Measurements from ENCODE around the gene AFAP1L1.

Gene AFAP1L1

GRCh38 chr5:149363358-149363757 lies 91.7 kb downstream of the AFAP1L1 start:
- no peak for DNase-seq (ENCODE audit: low read depth)
- no peak overlapping the region for H3K4me3 ChIP-seq (ENCODE audit: low read depth, low read length)

DNA sequence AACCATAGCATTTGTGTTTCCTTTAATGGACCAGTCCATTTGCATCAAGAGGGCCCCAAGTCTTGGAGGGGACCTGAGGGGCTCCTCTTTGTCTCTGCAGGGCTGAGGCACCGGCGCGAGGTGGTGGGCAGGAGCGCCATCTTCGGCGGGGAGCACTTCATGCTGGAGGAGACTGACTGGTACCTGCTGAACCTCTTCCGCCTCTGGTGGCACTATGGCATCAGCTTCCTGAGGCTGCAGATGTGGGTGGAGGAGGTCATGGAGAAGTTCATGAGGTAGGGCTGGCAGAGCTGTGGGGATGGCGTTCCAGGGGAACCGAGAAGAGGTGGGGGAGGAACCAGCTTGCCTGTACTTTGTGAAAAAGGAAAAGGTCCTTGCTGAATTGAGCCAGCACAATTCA lies 92.3 kb downstream of the AFAP1L1 start:
- H3K4me3 ChIP-seq (ENCODE audit: low read depth, low read length), result no peak overlapping the region
- no peak for DNase-seq (ENCODE audit: low read depth)

DNA sequence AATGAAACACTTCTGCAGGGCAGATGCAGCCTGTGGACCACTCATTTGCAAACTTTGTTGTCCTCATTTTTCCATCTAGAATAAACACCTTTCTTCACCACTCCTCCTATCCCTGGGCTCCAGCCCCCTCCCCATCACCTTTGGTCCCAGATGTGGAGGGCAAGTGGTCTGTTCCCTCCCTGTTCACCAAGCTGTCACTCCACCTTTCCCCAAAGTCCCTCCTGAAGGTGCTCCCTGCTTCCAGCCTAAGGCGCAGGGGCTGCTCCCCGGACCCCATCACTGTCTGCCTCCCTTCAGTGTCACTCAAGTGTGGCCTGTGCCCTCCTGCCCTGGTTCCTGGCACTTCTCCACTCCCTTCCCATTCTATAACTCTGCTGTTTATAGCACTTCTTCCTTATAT lies 93.1 kb downstream of the AFAP1L1 start:
- no peak for DNase-seq (ENCODE audit: low read depth)
- H3K4me3 ChIP-seq (ENCODE audit: low read depth, low read length), result no peak overlapping the region

GRCh38 chr5:149365418-149365817 lies 93.8 kb downstream of the AFAP1L1 start:
- no peak for DNase-seq (ENCODE audit: low read depth)
- no peak overlapping the region for H3K4me3 ChIP-seq (ENCODE audit: low read depth, low read length)

- no peak for DNase-seq (ENCODE audit: low read depth)
- H3K4me3 ChIP-seq (ENCODE audit: low read depth, low read length), result no peak overlapping the region
Observed at GRCh38 chr5:149366169-149366729, 94.6 kb downstream of the AFAP1L1 start.

DNA sequence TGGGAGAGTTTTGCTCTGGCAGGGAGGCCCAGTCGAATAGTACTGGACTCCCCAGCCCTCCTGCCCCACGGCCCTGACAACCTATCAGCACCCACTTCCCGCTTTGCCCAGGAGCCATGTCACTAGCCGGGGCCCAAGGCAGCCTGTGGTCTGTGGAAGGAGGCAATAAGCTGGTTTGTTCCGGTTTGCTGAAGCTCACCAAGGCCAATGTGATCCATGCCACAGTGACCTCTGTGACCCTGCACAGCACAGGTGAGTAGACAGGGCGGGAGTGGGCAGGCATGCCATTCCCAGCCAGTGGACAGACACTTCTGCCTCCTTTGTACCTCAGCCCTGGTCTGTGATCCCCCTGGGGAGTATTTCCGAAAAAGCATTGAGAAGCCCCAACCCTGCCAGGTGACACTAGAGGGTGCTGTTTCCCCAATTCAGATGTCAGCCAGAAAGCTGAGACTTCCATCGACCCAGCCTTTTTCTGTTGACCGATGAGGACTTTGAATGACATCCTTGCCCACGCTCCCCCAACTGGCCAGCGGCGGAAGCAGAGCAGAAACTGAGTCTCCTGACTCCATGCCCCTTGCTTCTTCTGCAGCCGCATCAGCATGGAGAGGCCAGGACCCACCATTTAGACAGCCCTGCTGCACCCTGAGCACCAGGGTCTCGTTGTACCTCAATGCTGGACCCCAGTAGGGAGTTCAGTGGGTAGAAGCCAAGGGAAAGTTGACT lies 95.8 kb downstream of the AFAP1L1 start:
- H3K4me3 ChIP-seq (ENCODE audit: low read depth, low read length), result no peak overlapping the region
- no peak for DNase-seq (ENCODE audit: low read depth)

- no peak overlapping the region for H3K4me3 ChIP-seq (ENCODE audit: low read depth, low read length)
- DNase-seq (ENCODE audit: low read depth), result no peak
Observed at GRCh38 chr5:149367972-149368645, 96.5 kb downstream of the AFAP1L1 start.

DNA sequence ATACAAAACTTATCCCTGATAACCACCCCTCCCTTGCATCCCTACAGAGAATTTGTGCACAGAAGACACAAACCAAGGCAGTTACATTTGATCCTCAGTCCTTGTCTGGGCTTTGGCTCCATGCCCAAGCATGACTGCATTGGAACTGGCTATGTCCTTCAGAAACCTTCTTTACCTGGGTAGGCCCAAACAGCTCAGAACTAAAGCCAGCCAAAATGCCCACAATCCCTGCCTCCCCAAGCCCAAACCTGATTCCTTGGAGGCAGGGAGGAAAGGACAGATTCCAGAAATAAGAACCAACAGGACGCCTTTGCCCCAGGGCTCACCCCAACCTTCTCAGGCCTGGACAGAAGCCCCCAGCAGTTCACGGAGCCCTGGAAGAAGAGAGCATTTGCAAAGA lies 99.2 kb downstream of the AFAP1L1 start:
- DNase-seq (ENCODE audit: low read depth), result no peak
- no peak overlapping the region for H3K4me3 ChIP-seq (ENCODE audit: low read depth, low read length)

DNA sequence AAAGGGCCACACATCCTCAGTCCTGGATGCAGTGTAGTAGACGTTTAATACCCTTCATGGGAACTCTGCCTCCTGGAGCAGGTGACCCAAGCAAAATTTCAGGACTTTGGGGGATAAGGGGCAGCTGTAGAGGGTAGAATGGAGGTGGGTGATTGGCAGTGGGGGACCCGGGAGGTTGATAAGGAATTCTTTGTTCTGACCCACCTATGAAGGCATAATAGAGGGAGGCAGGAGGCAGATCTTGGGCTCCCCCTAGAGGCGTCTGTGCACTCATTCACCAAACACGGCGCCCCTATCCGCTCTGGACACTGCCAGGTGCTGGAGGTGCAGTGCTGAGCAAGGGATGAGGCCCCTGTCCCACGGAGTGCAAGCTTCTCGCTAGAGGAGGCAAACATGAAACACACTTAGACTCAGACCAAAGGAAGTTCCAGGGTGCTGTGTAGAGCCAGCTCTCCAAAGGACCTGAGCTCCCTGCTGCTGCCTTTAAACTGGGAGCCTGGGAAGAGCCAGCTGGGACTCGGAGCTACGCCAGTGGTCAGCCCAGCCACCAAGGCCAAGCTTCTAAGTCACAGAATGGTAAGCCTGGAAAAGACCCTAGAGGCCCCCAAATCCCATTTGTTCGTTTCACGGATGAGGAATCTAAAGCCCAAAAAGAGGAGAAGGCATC lies 99.8 kb downstream of the AFAP1L1 start:
- no peak for DNase-seq (ENCODE audit: low read depth)
- no peak overlapping the region for H3K4me3 ChIP-seq (ENCODE audit: low read depth, low read length)

DNA sequence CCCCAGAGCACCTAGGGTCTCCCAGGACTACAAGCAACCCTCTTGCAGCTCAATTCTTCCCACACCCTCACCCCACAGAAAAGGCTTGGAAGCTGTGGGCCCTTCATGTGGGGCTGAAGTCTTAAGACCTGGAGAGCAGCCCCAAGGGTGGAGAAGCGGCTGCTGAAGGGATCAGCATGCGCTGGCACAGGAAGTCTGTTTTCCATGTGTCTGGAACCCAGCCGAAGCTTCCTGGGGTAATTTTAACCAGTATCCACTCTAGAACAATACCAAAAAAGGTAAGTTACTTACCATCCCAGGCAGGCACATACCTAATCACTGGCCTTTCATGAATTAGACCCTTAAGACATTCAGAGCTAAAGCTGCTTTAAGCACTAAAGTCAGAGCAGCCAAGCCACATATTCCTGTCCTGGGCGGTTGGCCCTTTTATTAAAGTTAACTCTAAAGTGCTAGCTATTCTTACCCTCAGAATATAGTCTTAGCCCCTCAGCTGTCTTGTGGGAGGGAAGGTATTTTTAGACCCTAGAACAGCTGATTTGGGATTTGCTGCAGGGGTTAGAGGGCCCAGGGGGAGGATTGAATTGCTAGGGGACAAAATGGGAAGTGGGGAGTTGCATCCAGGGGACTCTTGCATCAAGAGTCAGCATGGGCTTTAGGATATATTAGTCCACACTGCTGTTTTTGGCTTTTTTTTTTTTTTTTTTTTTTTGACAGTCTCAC lies 100.6 kb downstream of the AFAP1L1 start:
- DNase-seq (ENCODE audit: low read depth), result no peak
- H3K4me3 ChIP-seq (ENCODE audit: low read depth, low read length), result no peak overlapping the region

- no peak for DNase-seq (ENCODE audit: low read depth)
- no peak overlapping the region for H3K4me3 ChIP-seq (ENCODE audit: low read depth, low read length)
Observed at GRCh38 chr5:149372932-149373331, 101.3 kb downstream of the AFAP1L1 start.

- DNase-seq (ENCODE audit: low read depth), result no peak
Observed at GRCh38 chr5:149374303-149374702, 102.6 kb downstream of the AFAP1L1 start.

DNA sequence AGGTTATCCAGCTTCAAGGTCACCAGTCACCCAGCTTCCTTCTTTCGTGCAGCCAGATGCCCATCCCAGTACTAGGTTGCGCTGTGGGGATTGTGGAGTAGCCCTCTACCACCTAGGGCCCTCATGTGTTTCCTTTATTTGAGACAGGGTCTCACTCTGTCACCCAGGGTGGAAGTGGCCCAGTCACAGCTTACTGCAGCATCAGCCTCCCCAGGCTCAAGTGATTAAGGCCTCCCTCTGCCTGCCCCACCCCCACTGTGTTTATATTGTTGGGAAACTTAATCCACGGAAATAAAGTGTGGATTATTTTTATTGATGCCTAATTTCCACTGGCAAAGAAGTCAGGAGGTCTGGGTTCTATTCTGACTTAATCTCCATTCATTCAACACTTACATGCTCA lies 103.1 kb downstream of the AFAP1L1 start:
- no peak overlapping the region for H3K4me3 ChIP-seq (ENCODE audit: low read depth, low read length)
- DNase-seq (ENCODE audit: low read depth), result no peak

More at GRCh38 chr5:149374303-149374702, 102.6 kb downstream of the AFAP1L1 start:
- no peak overlapping the region for H3K4me3 ChIP-seq (ENCODE audit: low read depth, low read length)

DNA sequence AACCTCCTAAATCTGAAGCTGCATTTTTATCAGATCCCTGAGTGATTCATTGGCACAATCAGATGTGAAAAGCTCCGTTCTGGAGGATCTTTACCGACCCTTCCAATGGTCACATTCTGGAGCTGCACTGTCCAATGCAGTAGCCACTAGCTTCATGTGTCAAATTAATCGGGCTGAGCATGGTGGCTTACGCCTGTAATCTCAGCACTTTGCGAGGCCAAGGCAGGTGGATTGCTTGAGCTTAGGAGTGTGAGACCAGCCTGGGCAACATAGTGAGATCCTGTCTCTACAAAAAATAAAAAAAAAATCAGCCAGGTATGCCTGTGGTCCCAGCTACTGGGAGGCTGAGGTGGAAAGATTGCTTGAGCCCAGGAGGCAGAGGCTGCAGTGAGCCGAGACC lies 103.8 kb downstream of the AFAP1L1 start:
- DNase-seq (ENCODE audit: low read depth), result no peak
- H3K4me3 ChIP-seq (ENCODE audit: low read depth, low read length), result no peak overlapping the region

DNA sequence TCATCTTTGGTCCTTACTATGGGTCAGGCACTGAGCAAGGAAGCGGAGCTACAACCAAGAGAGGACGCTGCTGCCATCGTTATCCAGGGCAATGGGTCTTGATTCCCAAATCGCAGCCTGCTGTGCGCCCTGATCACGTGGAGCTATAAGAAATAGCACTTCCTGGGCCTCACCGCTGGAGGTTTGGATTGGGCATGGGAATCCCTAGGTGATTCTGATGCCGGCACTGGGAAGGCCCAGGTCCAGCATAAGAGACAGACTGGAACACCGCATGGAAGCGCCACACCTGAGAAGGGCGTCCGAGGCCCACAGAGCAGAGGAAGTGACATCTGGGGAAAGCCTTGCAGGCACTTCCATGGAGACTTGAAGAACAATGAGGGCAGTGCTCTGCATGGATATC lies 104.4 kb downstream of the AFAP1L1 start:
- no peak overlapping the region for H3K4me3 ChIP-seq (ENCODE audit: low read depth, low read length)
- no peak for DNase-seq (ENCODE audit: low read depth)

DNA sequence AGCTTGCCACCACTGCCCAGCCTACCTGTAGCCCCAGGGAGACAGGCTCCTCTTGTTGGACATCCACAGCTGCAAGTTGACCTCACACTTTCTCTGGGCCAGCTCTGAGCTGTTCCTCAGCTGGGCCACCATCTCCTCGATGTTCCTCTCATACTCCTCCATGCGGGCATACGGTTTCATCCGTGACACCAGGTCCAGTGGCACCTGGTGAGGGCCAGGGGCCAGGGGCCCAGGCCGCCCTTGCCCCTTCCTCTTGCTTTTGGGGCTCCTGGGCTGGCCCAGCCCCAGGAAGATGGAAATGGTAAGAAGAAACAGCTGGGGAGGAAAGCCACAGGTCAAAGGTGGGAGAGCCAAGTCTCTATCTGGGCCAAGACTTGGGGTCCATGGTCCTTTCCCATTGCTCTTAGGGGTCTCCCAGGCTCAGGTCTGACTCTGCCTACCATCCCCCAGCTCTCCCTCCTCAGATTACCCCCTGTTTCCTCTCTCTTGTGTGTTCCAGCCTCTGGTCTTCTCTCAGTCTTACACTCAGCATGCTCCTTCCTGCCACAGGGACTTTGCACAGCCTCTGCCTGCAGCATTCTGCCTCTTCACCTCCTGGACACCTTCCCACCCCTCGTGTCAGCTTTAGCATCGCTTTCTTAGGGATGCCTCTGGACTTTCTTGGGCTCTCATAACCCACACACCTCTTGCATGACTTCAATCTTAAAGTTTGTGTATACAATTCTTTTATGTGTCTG lies 105.2 kb downstream of the AFAP1L1 start:
- no peak for DNase-seq (ENCODE audit: low read depth)
- H3K4me3 ChIP-seq (ENCODE audit: low read depth, low read length), result no peak overlapping the region

DNA sequence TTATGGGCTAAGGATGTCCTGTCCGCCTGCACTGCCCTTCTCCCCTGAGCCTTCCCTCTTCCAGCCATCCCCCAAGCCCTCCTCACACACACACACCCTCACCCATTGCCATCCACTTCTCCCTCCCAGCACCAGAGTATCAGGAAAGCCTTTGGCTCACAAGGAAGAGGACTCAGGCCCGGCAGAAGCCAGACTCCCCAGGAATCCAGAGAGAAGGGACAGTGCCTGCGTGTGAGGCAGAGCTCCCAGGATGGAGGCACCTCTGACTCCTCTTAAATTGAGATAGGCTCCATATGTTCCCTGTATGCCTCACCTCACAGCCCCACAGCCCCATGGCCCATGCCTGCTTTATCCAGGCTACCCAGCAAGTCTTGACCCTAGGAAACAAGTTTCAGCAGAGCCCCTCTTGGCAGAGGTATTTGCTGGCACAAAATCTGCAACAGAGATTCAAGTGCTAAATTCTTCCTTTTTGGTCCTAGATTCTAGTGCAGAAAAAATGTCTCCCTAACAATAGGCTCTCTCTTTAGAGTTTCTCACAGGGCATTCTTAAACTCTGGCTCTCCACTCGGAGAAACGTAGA lies 106.7 kb downstream of the AFAP1L1 start:
- no peak for DNase-seq (ENCODE audit: low read depth)
- H3K4me3 ChIP-seq (ENCODE audit: low read depth, low read length), result no peak overlapping the region

DNA sequence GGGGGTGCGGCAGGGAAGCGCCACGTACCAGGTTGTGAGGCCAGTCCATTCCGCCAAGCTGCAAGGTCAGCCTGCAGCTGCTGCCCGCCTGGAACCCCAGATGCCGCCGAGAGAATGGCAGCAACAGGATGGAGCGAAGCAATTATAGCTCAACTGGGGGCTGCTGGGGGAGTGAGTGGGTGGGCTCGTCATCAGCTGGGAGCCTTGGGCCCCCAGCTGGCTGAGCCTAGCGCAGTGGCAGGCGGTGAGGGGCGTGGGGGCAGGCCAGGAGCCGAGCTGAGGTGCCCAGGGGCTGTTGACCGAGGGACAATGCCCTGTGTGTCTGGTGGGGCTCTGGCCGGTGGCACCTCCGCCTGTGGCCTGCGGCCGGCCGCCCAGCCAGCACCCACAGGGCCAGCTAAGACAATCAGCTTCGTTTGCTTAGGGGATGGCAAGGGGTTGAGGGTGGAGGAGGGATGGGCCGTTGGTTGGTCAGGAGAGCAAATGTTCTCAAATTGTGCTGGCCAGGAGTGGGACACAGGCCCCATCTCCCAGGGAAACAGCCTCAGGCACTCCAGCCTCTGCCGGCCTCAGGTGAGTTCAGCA lies 107.6 kb downstream of the AFAP1L1 start, which contains the start of gene IL17B:
Gene IL17B (minus strand): TSS at position 116 of the 585 bp plus-strand sequence. CDS start 67 bp downstream, at position 49.
- no peak within 1 kb of the TSS for H3K4me3 ChIP-seq (ENCODE audit: low read depth, low read length)
- DNase-seq (ENCODE audit: low read depth), result no peak

All from skeletal muscle cell (primary cell).